Esophagus muscularis mucosa (tissue), 4 donors: Measurements from ENCODE around the gene TNFSF13. TPM values are rescaled to one million over a fixed set of nuclear protein-coding genes. Genes with fewer than 3 reads are reported as not detected.

Experiments
- DNase-seq: peaks from one replicate; pipeline ENCODE4 v3.0.0-alpha.2; 2017; ENCODE audit errors: extremely low spot score
- H3K27ac ChIP-seq, 4 donors: fragments of 200-600 bp; sonication (generic); replicated peaks in 1 of 4; 1 replicate in 3 of 4; 2 replicates in 1 of 4; pipeline ENCODE4 v1.5.1; 2016 to 2019; ENCODE audit warnings: mild to moderate bottlenecking in 1 of 4
- H3K27me3 ChIP-seq, 4 donors: fragments of 200-600 bp; sonication (generic); one replicate each; pipeline versions ENCODE4 v1.5.1 to v1.6.0; 2016 to 2019
- H3K36me3 ChIP-seq, 4 donors: fragments of 200-600 bp; sonication (generic); one replicate each; pipeline ENCODE4 v1.5.1; 2016 to 2019
- H3K4me1 ChIP-seq, 4 donors: fragments of 200-600 bp; sonication (generic); one replicate each; pipeline ENCODE4 v1.5.1; 2016 to 2019
- H3K4me3 ChIP-seq, 4 donors: fragments of 200-600 bp; sonication (generic); 1 replicate in 2 of 4; 2 replicates in 2 of 4; pipeline ENCODE4 v1.5.1; 2016 to 2019; ENCODE audit warnings: mild to moderate bottlenecking in 4 of 4, moderate library complexity in 1 of 4
- H3K9me3 ChIP-seq, 4 donors: fragments of 200-600 bp; sonication (generic); 1 replicate in 3 of 4; 2 replicates in 1 of 4; pipeline ENCODE4 v1.5.1; 2016 to 2019
- CTCF ChIP-seq, 3 experiments: fragments of 200-600 bp in 2 of 3; fragments of 450-650 bp in 1 of 3; sonication (generic) in 2 of 3; IDR thresholded peaks; one replicate each; pipeline ENCODE4 v1.5.1; 2017 to 2019; ENCODE audit warnings: antibody characterized with exemption in 3 of 3, mild to moderate bottlenecking in 2 of 3, moderate library complexity in 1 of 3
- EP300 ChIP-seq: sonication (generic); formaldehyde crosslinking; IDR thresholded peaks from one replicate; pipeline ENCODE4 v1.6.1; 2017; ENCODE audit warnings: antibody characterized with exemption
- POLR2A ChIP-seq: fragments of 450-650 bp; IDR thresholded peaks from one replicate; pipeline ENCODE4 v1.6.1; 2017; ENCODE audit warnings: antibody characterized with exemption, moderate library complexity, mild to moderate bottlenecking, low read depth
- POLR2AphosphoS5 ChIP-seq, 2 donors: sonication (generic); formaldehyde crosslinking; IDR thresholded peaks; one replicate each; pipeline ENCODE4 v1.6.1; 2017; ENCODE audit warnings: antibody characterized with exemption in 2 of 2
- WGBS: methylation state at CpG from one replicate; pipeline ENCODE4 v1.1.5; 2018; 5-methylcytosine and 5-hydroxymethylcytosine counted together
- intact Hi-C: fragments of 100-400 bp; cut with DNase I; formaldehyde crosslinking; loops from one replicate; pipeline ENCODE4 v1.15.1; 2023
- total RNA-seq, 4 donors: library from RNA; depleted of rRNA; stranded (reverse); fragments of >200 nt; gene quantifications; one replicate each; pipeline versions ENCODE4 v1.1.0 to v1.2.1, GENCODE V29; 2016

TNFSF13 gene
- total RNA-seq, 4 donors from 2014 or later = 13.4 to 25.8 (median 22.4) TPM

- Histone ChIP-seq H3K27me3 (no peaks in the 10 kb centered on the region), H3K27ac (peak overlapping the region; percentile 78 to 86 (median 83)), H3K4me1 (peaks cover 36 to 65% (median 60%) of the 10 kb centered on the region in 4 donors), H3K9me3 (no peaks in the 10 kb centered on the region), H3K36me3 (peaks cover 26 to 47% (median 45%) of the 10 kb centered on the region in 4 donors), H3K4me3 (peak overlapping the region; percentile 61 to 64 (median 62))
- DNase-seq = no peak
- TF ChIP-seq POLR2A (no peak), EP300 (no peak), CTCF (IDR thresholded peaks at IDR 0.05) (no peak), POLR2AphosphoS5 (IDR thresholded peaks at IDR 0.05) (no peak)
- 39% methylated on average over 14 of the region's 30 CpGs for WGBS
- intact Hi-C loops = loop anchor here (2.0 kb wide), 1 partner anchor 74 kb away; no protein-coding TSS in a partner anchor
Observed at GRCh38 chr17:7588553-7589203, 30.1 kb downstream of the TNFSF13 start.

- peaks cover 32 to 54% (median 52%) of the 10 kb centered on the region in 4 donors for H3K36me3 ChIP-seq
Observed at GRCh38 chr17:7589204-7589868, 30.8 kb downstream of the TNFSF13 start.

GRCh38 chr17:7589891-7590691, 31.5 kb downstream of the TNFSF13 start, which contains the start of gene SOX15:
TSS of gene SOX15 (minus strand) at chr17:7590094. CDS start at chr17:7589676, 418 bp downstream.
- peak within 1 kb of the TSS; percentile 78 to 86 (median 83) for H3K27ac ChIP-seq
- H3K36me3 ChIP-seq = peaks cover 40 to 61% (median 59%) of the 10 kb centered on the region in 4 donors
- intact Hi-C loops = loop anchor here (2.0 kb wide), 1 partner anchor 75 kb away; no protein-coding TSS in a partner anchor
- H3K4me3 ChIP-seq = peak within 1 kb of the TSS; percentile 61 to 64 (median 62)
- H3K9me3 ChIP-seq = no peaks in the 10 kb centered on the region
- DNase-seq = no peak
- no peak for TF ChIP-seq POLR2AphosphoS5 (IDR thresholded peaks at IDR 0.05)
- no peak for TF ChIP-seq CTCF (IDR thresholded peaks at IDR 0.05)
- TF ChIP-seq POLR2A = no peak
- TF ChIP-seq EP300 = no peak
- WGBS = 57% methylated on average over 16 of the region's 24 CpGs
- peaks cover 27 to 54% (median 49%) of the 10 kb centered on the region in 4 donors for H3K4me1 ChIP-seq
- no peaks in the 10 kb centered on the region for H3K27me3 ChIP-seq

More at GRCh38 chr17:7589204-7589868, 30.8 kb downstream of the TNFSF13 start:
- peak overlapping the region; percentile 78 to 86 (median 83) for H3K27ac ChIP-seq
- H3K4me1 ChIP-seq = peaks cover 34 to 62% (median 57%) of the 10 kb centered on the region in 4 donors
- peak; percentile 96 for DNase-seq
- TF ChIP-seq POLR2A (no peak), CTCF (IDR thresholded peaks at IDR 0.05) (peak; percentile 89 to 97 (median 89)), EP300 (no peak), POLR2AphosphoS5 (IDR thresholded peaks at IDR 0.05) (peak; percentile 69 to 78)
- intact Hi-C loops = loop anchor here (2.0 kb wide), 1 partner anchor 75 kb away; no protein-coding TSS in a partner anchor
- H3K27me3 ChIP-seq = no peaks in the 10 kb centered on the region
- WGBS = 12% methylated on average over 23 of the region's 56 CpGs
- no peaks in the 10 kb centered on the region for H3K9me3 ChIP-seq
- H3K4me3 ChIP-seq = peak overlapping the region; percentile 61 to 64 (median 62)

- intact Hi-C loops = no loop called here
- peaks cover 46 to 68% (median 66%) of the 10 kb centered on the region in 4 donors for H3K36me3 ChIP-seq
- DNase-seq = no peak
- WGBS = 100% methylated on average over 1 of the region's 4 CpGs
- H3K27ac ChIP-seq = no peak overlapping the region
- H3K4me3 ChIP-seq = no peak overlapping the region
- no peaks in the 10 kb centered on the region for H3K27me3 ChIP-seq
- H3K4me1 ChIP-seq = peaks cover 23 to 48% (median 43%) of the 10 kb centered on the region in 4 donors
- no peak for TF ChIP-seq EP300
- no peaks in the 10 kb centered on the region for H3K9me3 ChIP-seq
Observed at GRCh38 chr17:7590743-7591142, 32.2 kb downstream of the TNFSF13 start.
